Body of pancreas (tissue), 4 donors: Measurements from ENCODE around the gene THEM5. TPM values are rescaled to one million over a fixed set of nuclear protein-coding genes. Genes with fewer than 3 reads are reported as not detected.

Experiments used
- ATAC-seq: fragments of 150-250 bp; one replicate; pipeline ENCODE4 v1.9.1; 2016
- DNase-seq, 4 donors: peaks; one replicate each; pipeline ENCODE4 v3.0.0-alpha.2; 2019
- H3K27ac ChIP-seq, 4 donors: fragments of 200-600 bp; sonication (generic); 1 replicate in 3 of 4; 2 replicates in 1 of 4; pipeline versions ENCODE4 v1.5.1 to v1.6.1; 2016 to 2019; ENCODE audit warnings: mild to moderate bottlenecking in 1 of 4, mixed read lengths in 1 of 4, moderate library complexity in 1 of 4
- H3K27me3 ChIP-seq, 2 donors: fragments of 200-600 bp; sonication (generic); one replicate each; pipeline ENCODE4 v1.6.0; 2016; ENCODE audit warnings: mild to moderate bottlenecking in 1 of 2
- H3K36me3 ChIP-seq, 2 donors: fragments of 200-600 bp; sonication (generic); replicated peaks in 1 of 2; 2 replicates each; pipeline ENCODE4 v1.5.1; 2016; ENCODE audit warnings: low read depth in 2 of 2; ENCODE audit not compliant: insufficient read depth in 1 of 2
- H3K4me1 ChIP-seq: fragments of 200-600 bp; sonication (generic); one replicate; pipeline ENCODE4 v1.6.0; 2016
- H3K4me3 ChIP-seq, 2 donors: fragments of 200-600 bp; sonication (generic); 1 replicate in 1 of 2; 2 replicates in 1 of 2; pipeline ENCODE4 v1.5.1; 2016 to 2019
- H3K9me3 ChIP-seq, 3 donors: fragments of 200-600 bp; sonication (generic); 1 replicate in 2 of 3; 2 replicates in 1 of 3; pipeline ENCODE4 v1.5.1; 2016
- POLR2A ChIP-seq, 3 donors: fragments of 450-650 bp; IDR thresholded peaks; one replicate each; pipeline ENCODE4 v1.6.1; 2016; ENCODE audit warnings: antibody characterized with exemption in 3 of 3, mild to moderate bottlenecking in 2 of 3
- WGBS, 2 donors: methylation state at CpG; one replicate each; pipeline ENCODE4 v1.1.5; 2017; 5-methylcytosine and 5-hydroxymethylcytosine counted together
- intact Hi-C: fragments of 100-400 bp; cut with DNase I; formaldehyde crosslinking; loops from one replicate; pipeline ENCODE4 v1.15.1; 2023
- total RNA-seq, 2 donors: library from RNA; depleted of rRNA; stranded (reverse); fragments of >200 nt; gene quantifications; one replicate each; pipeline ENCODE4 v1.1.0, GENCODE V29; 2016
- TF ChIP-seq, protein P1 (sequence below), 7 experiments: fragments of 450-650 bp in 4 of 7; fragments of 200-600 bp in 3 of 7; sonication (generic) in 3 of 7; IDR thresholded peaks; one replicate each; pipeline ENCODE4 v1.5.1; 2016 to 2019; ENCODE audit warnings: antibody characterized with exemption in 7 of 7

THEM5 gene
- total RNA-seq, 2 donors from 2014 or later, result not detected

DNA sequence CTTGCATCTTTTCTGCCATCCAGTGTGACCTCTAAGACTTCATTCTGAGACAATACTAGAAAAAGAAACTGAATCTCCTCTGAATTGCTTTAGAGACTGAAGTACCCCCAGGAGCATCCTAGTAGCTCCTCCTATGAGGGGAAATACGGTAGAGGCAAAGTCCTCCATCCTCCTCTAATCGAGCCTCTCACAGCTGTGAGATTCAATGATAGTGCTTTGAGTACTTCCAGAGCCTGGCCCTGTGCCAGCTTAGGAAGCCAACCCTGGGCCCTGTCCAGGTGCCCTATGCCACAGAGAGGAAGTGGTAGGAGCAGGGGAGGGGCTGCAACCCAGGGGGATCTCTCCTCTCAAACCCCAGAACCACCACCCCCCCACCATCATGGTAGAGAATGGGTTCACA lies 32.6 kb downstream of the THEM5 start:
- peaks cover 0 to 7% of the 10 kb centered on the region in 2 donors for H3K36me3 ChIP-seq
- peak; percentile 68 to 79 (median 73) for DNase-seq
- peak; percentile 65 for ATAC-seq
- H3K9me3 ChIP-seq, result no peaks in the 10 kb centered on the region
- peak overlapping the region in 2 of 4 donors; percentile 40 to 42 for H3K27ac ChIP-seq
- no peaks in the 10 kb centered on the region for H3K27me3 ChIP-seq
- no peak overlapping the region for H3K4me3 ChIP-seq
- WGBS, 2 donors, result 0 to 7% methylated on average over 2 of the region's 2 CpGs
- peaks cover 42% of the 10 kb centered on the region for H3K4me1 ChIP-seq
- TF ChIP-seq, protein P1, sequence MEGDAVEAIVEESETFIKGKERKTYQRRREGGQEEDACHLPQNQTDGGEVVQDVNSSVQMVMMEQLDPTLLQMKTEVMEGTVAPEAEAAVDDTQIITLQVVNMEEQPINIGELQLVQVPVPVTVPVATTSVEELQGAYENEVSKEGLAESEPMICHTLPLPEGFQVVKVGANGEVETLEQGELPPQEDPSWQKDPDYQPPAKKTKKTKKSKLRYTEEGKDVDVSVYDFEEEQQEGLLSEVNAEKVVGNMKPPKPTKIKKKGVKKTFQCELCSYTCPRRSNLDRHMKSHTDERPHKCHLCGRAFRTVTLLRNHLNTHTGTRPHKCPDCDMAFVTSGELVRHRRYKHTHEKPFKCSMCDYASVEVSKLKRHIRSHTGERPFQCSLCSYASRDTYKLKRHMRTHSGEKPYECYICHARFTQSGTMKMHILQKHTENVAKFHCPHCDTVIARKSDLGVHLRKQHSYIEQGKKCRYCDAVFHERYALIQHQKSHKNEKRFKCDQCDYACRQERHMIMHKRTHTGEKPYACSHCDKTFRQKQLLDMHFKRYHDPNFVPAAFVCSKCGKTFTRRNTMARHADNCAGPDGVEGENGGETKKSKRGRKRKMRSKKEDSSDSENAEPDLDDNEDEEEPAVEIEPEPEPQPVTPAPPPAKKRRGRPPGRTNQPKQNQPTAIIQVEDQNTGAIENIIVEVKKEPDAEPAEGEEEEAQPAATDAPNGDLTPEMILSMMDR (IDR thresholded peaks at IDR 0.05), result no peak
- no peak for TF ChIP-seq POLR2A (IDR thresholded peaks at IDR 0.05)
- intact Hi-C loops, result no loop called here

GRCh38 chr1:151819976-151820623 lies 33.4 kb downstream of the THEM5 start:
- Histone ChIP-seq H3K9me3 (no peaks in the 10 kb centered on the region), H3K4me1 (peaks cover 35% of the 10 kb centered on the region), H3K4me3 (no peak overlapping the region), H3K36me3 (peaks cover 0 to 6% of the 10 kb centered on the region in 2 donors), H3K27me3 (no peaks in the 10 kb centered on the region), H3K27ac (peak overlapping the region in 2 of 4 donors; percentile 40 to 42)
- intact Hi-C loops, result no loop called here
- TF ChIP-seq POLR2A (IDR thresholded peaks at IDR 0.05), result no peak
- TF ChIP-seq, protein P1 (IDR thresholded peaks at IDR 0.05), result no peak
- 54 to 63% methylated on average over 7 of the region's 7 CpGs for WGBS, 2 donors
- ATAC-seq, result peak; percentile 80
- DNase-seq, result peak; percentile 64 to 75 (median 70)

DNA sequence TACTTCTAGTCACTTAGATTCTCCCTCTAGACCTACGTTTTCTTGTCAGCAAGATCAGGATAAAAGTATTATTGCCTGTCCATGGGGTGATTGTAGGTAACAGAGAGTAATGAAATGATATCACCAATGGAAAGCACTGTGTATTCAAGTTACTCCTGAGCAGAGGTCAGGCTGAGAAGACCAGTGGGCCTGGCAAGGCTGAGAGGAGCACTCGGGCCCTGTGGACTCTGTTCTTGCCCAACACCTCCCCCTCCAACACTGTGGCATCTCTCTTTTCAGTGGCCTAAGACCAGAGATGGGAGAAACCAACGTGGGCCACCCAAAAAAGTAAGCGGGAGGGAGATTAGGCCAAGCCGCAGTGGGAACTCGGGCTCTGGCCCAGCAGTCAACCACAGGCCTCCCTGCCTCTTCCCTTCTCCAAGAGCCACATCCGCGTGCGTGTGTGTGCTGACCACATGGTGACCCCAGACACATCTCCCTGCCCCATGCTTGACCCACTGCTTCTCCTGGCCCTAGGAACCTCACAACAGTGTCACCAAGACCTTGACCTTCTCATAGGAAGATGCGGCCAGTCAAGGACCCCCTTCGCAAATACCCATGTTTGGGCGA lies 34.2 kb downstream of the THEM5 start:
- H3K27ac ChIP-seq, result no peak overlapping the region
- no peaks in the 10 kb centered on the region for H3K27me3 ChIP-seq
- TF ChIP-seq, protein P1 (IDR thresholded peaks at IDR 0.05), result no peak
- TF ChIP-seq POLR2A (IDR thresholded peaks at IDR 0.05), result no peak
- no peak overlapping the region for H3K4me3 ChIP-seq
- H3K36me3 ChIP-seq, result peaks cover 0 to 9% of the 10 kb centered on the region in 2 donors
- DNase-seq (no peak), ATAC-seq (no peak)
- peaks cover 35% of the 10 kb centered on the region for H3K4me1 ChIP-seq
- 82 to 86% methylated on average over 12 of the region's 12 CpGs for WGBS, 2 donors
- H3K9me3 ChIP-seq, result no peaks in the 10 kb centered on the region
- intact Hi-C loops, result no loop called here

- no peaks in the 10 kb centered on the region for H3K9me3 ChIP-seq
- DNase-seq (no peak), ATAC-seq (no peak)
- H3K36me3 ChIP-seq, result peaks cover 0 to 12% of the 10 kb centered on the region in 2 donors
- no peak for TF ChIP-seq POLR2A (IDR thresholded peaks at IDR 0.05)
- TF ChIP-seq, protein P1 (IDR thresholded peaks at IDR 0.05), result no peak
- H3K27ac ChIP-seq, result no peak overlapping the region
- intact Hi-C loops, result no loop called here
- peaks cover 24% of the 10 kb centered on the region for H3K4me1 ChIP-seq
- WGBS, 2 donors, result 63 to 78% methylated on average over 7 of the region's 7 CpGs
- H3K4me3 ChIP-seq, result no peak overlapping the region
- H3K27me3 ChIP-seq, result no peaks in the 10 kb centered on the region
Observed at GRCh38 chr1:151817353-151817730, 36.2 kb downstream of the THEM5 start.
